Measurements from ENCODE around the gene HELZ2.

DNA sequence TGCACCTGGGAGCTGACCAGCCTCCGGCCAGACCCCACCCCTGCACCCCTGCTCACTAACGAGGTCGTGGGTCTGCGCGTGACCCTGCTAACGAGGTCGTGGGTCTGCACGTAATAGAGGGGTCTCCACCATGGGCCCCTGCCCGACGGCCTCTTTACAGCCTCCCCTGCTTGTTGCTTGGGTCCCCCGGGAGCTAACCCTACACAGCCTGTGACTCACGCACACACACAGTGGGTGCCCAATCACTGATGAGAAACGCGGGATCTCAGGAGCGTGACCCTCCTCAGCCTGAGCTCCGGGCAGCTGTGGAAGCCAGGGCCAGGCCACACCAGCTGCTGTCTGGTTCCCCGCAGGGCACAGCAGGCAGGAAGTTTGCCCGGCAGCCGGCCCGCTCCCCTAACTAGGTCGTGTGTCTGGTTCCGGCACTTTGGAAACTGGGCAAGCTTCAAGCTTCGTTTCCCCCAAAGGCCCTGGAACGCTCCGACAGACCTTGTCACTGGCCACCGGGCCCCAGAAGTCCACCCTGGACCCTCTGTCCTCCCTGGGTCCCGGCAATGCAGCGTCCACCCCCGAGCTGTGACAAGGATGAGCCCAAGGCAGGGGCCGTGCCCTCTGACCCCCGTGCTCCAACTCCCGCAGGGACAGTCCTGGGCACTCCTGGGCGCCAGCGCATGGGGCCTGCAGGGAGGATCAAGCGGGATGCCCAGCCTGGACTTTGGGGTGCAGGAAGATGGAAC is 37.6 kb downstream of the HELZ2 start:
- TF ChIP-seq, protein P1, sequence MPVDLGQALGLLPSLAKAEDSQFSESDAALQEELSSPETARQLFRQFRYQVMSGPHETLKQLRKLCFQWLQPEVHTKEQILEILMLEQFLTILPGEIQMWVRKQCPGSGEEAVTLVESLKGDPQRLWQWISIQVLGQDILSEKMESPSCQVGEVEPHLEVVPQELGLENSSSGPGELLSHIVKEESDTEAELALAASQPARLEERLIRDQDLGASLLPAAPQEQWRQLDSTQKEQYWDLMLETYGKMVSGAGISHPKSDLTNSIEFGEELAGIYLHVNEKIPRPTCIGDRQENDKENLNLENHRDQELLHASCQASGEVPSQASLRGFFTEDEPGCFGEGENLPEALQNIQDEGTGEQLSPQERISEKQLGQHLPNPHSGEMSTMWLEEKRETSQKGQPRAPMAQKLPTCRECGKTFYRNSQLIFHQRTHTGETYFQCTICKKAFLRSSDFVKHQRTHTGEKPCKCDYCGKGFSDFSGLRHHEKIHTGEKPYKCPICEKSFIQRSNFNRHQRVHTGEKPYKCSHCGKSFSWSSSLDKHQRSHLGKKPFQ (tag by site-specific recombination; IDR thresholded peaks at IDR 0.05) = no peak
- TF ChIP-seq, protein P2, sequence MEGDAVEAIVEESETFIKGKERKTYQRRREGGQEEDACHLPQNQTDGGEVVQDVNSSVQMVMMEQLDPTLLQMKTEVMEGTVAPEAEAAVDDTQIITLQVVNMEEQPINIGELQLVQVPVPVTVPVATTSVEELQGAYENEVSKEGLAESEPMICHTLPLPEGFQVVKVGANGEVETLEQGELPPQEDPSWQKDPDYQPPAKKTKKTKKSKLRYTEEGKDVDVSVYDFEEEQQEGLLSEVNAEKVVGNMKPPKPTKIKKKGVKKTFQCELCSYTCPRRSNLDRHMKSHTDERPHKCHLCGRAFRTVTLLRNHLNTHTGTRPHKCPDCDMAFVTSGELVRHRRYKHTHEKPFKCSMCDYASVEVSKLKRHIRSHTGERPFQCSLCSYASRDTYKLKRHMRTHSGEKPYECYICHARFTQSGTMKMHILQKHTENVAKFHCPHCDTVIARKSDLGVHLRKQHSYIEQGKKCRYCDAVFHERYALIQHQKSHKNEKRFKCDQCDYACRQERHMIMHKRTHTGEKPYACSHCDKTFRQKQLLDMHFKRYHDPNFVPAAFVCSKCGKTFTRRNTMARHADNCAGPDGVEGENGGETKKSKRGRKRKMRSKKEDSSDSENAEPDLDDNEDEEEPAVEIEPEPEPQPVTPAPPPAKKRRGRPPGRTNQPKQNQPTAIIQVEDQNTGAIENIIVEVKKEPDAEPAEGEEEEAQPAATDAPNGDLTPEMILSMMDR (tag by site-specific recombination; IDR thresholded peaks at IDR 0.05) = no peak
- no peak for TF ChIP-seq ZBTB1 (tag by site-specific recombination; IDR thresholded peaks at IDR 0.05)
- no peak for TF ChIP-seq ZNF501 (tag by site-specific recombination; IDR thresholded peaks at IDR 0.05)
- TF ChIP-seq ZNF677 (tag by site-specific recombination; IDR thresholded peaks at IDR 0.05) = no peak
- no peak for TF ChIP-seq ZNF202 (tag by site-specific recombination; IDR thresholded peaks at IDR 0.05; ENCODE audit: borderline replicate concordance)
- TF ChIP-seq ZNF157 (tag by site-specific recombination; IDR thresholded peaks at IDR 0.05) = no peak
- no peak for TF ChIP-seq ZNF658 (tag by site-specific recombination; IDR thresholded peaks at IDR 0.05)
- TF ChIP-seq BCL11A (tag by site-specific recombination; IDR thresholded peaks at IDR 0.05; ENCODE audit: low read depth) = 0 out of 2 replicates have a peak, but pooled peaks have one; percentile 12
- TF ChIP-seq, protein P3, sequence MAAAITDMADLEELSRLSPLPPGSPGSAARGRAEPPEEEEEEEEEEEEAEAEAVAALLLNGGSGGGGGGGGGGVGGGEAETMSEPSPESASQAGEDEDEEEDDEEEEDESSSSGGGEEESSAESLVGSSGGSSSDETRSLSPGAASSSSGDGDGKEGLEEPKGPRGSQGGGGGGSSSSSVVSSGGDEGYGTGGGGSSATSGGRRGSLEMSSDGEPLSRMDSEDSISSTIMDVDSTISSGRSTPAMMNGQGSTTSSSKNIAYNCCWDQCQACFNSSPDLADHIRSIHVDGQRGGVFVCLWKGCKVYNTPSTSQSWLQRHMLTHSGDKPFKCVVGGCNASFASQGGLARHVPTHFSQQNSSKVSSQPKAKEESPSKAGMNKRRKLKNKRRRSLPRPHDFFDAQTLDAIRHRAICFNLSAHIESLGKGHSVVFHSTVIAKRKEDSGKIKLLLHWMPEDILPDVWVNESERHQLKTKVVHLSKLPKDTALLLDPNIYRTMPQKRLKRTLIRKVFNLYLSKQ (tag by site-specific recombination; IDR thresholded peaks at IDR 0.05; ENCODE audit: borderline replicate concordance) = no peak
- TF ChIP-seq ZNF292 (tag by site-specific recombination; IDR thresholded peaks at IDR 0.05; ENCODE audit: borderline replicate concordance, low read depth) = no peak
- TF ChIP-seq, protein P4, sequence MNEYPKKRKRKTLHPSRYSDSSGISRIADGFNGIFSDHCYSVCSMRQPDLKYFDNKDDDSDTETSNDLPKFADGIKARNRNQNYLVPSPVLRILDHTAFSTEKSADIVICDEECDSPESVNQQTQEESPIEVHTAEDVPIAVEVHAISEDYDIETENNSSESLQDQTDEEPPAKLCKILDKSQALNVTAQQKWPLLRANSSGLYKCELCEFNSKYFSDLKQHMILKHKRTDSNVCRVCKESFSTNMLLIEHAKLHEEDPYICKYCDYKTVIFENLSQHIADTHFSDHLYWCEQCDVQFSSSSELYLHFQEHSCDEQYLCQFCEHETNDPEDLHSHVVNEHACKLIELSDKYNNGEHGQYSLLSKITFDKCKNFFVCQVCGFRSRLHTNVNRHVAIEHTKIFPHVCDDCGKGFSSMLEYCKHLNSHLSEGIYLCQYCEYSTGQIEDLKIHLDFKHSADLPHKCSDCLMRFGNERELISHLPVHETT (tag by site-specific recombination; IDR thresholded peaks at IDR 0.05) = no peak
- TF ChIP-seq, protein P5, sequence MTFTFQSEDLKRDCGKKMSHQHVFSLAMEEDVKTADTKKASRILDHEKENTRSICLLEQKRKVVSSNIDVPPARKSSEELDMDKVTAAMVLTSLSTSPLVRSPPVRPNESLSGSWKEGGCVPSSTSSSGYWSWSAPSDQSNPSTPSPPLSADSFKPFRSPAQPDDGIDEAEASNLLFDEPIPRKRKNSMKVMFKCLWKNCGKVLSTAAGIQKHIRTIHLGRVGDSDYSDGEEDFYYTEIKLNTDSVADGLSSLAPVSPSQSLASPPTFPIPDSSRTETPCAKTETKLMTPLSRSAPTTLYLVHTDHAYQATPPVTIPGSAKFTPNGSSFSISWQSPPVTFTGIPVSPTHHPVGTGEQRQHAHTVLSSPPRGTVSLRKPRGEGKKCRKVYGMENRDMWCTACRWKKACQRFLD (tag by site-specific recombination; IDR thresholded peaks at IDR 0.05) = no peak
- TF ChIP-seq, protein P6, sequence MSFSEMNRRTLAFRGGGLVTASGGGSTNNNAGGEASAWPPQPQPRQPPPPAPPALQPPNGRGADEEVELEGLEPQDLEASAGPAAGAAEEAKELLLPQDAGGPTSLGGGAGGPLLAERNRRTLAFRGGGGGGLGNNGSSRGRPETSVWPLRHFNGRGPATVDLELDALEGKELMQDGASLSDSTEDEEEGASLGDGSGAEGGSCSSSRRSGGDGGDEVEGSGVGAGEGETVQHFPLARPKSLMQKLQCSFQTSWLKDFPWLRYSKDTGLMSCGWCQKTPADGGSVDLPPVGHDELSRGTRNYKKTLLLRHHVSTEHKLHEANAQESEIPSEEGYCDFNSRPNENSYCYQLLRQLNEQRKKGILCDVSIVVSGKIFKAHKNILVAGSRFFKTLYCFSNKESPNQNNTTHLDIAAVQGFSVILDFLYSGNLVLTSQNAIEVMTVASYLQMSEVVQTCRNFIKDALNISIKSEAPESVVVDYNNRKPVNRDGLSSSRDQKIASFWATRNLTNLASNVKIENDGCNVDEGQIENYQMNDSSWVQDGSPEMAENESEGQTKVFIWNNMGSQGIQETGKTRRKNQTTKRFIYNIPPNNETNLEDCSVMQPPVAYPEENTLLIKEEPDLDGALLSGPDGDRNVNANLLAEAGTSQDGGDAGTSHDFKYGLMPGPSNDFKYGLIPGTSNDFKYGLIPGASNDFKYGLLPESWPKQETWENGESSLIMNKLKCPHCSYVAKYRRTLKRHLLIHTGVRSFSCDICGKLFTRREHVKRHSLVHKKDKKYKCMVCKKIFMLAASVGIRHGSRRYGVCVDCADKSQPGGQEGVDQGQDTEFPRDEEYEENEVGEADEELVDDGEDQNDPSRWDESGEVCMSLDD (tag by site-specific recombination; IDR thresholded peaks at IDR 0.05) = 0 out of 2 replicates have a peak, but pooled peaks have one; percentile 7

Measured in HEK293 (cell line).